Right lobe of liver (tissue), 4 donors: ENCODE results near the gene LDLRAD1.
"Not testable (repeated sequence)": the region's sequence is repeated elsewhere in the genome, so short reads cannot be mapped to it uniquely, and the experiment has no call there.

Experiments used
- POLR2A ChIP-seq: fragments of 450-650 bp; IDR thresholded peaks from one replicate; pipeline ENCODE4 v1.6.1; 2017; ENCODE audit warnings: antibody characterized with exemption, mild to moderate bottlenecking
- TF ChIP-seq, protein P1 (sequence below), 4 donors: fragments of 200-600 bp in 3 of 4; fragments of 450-650 bp in 1 of 4; IDR thresholded peaks; one replicate each; pipeline versions ENCODE4 v1.5.1 to v1.8.0; 2016 to 2022; ENCODE audit warnings: antibody characterized with exemption in 4 of 4, mild to moderate bottlenecking in 2 of 4
- donor health status: DM: no; HTN: no; CAD: no.
- donor health status: DM: no; HTN: no; CAD: no.
- donor health status: DM: no; HTN: yes; CAD: no.

DNA sequence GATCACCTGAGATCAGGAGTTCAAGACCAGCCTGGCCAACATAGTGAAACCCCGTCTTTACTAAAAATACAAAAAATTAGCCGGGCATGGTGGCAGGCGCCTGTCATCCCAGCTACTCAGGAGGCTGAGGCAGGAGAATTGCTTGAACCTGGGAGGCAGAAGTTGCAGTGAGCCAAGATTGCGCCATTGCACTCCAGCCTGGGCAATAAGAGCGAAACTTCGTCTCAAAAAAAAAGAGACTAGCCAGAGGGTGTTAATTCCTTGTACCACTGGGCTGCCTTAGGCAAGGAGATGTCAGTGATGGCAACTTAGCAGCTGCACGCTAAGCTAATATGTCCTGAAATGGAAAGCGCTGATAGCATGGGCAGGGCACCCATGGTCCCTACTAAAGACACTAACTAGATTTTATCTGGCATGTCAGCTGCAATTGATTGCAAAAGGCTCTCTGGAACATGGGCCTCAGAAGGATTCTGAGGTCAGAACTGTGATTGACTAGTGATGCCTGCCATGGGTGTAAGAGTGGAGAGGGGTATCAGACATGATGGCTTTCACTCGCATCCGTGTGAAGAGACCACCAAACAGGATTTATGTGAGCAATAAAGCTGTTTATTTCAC lies 1.7 kb upstream of the LDLRAD1 start:
- TF ChIP-seq POLR2A: not testable (repeated sequence)
- TF ChIP-seq, protein P1, sequence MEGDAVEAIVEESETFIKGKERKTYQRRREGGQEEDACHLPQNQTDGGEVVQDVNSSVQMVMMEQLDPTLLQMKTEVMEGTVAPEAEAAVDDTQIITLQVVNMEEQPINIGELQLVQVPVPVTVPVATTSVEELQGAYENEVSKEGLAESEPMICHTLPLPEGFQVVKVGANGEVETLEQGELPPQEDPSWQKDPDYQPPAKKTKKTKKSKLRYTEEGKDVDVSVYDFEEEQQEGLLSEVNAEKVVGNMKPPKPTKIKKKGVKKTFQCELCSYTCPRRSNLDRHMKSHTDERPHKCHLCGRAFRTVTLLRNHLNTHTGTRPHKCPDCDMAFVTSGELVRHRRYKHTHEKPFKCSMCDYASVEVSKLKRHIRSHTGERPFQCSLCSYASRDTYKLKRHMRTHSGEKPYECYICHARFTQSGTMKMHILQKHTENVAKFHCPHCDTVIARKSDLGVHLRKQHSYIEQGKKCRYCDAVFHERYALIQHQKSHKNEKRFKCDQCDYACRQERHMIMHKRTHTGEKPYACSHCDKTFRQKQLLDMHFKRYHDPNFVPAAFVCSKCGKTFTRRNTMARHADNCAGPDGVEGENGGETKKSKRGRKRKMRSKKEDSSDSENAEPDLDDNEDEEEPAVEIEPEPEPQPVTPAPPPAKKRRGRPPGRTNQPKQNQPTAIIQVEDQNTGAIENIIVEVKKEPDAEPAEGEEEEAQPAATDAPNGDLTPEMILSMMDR (IDR thresholded peaks at IDR 0.05): not testable (repeated sequence)
